Uterus (tissue), 4 donors: ENCODE measurements around the gene SCT. TPM values are rescaled to one million over a fixed set of nuclear protein-coding genes. Genes with fewer than 3 reads are reported as not detected.

Experiments
- DNase-seq, 2 donors: peaks; one replicate each; pipeline ENCODE4 v3.0.0-alpha.2; 2019 to 2020
- H3K27ac ChIP-seq, 2 donors: fragments of 200-600 bp; sonication (generic); 1 replicate in 1 of 2; 2 replicates in 1 of 2; pipeline ENCODE4 v1.5.1; 2016 to 2018
- H3K27me3 ChIP-seq, 2 donors: fragments of 200-600 bp; sonication (generic); one replicate each; pipeline ENCODE4 v1.5.1; 2018 to 2019; ENCODE audit warnings: control low read depth in 1 of 2
- H3K36me3 ChIP-seq, 2 donors: fragments of 200-600 bp; sonication (generic); one replicate each; pipeline ENCODE4 v1.5.1; 2019; ENCODE audit warnings: control low read depth in 1 of 2
- H3K4me1 ChIP-seq, 2 donors: fragments of 200-600 bp; sonication (generic); one replicate each; pipeline ENCODE4 v1.5.1; 2018 to 2019; ENCODE audit warnings: control low read depth in 1 of 2
- H3K4me3 ChIP-seq, 2 donors: fragments of 200-600 bp; sonication (generic); 1 replicate in 1 of 2; 2 replicates in 1 of 2; pipeline ENCODE4 v1.5.1; 2018 to 2019; ENCODE audit warnings: mild to moderate bottlenecking in 1 of 2
- H3K9me3 ChIP-seq, 2 donors: fragments of 200-600 bp; sonication (generic); one replicate each; pipeline ENCODE4 v1.5.1; 2019; ENCODE audit warnings: control low read depth in 1 of 2
- POLR2A ChIP-seq, 2 donors: fragments of 450-650 bp; IDR thresholded peaks; one replicate each; pipeline ENCODE4 v1.6.1; 2016; ENCODE audit warnings: antibody characterized with exemption in 2 of 2, mild to moderate bottlenecking in 1 of 2, moderate library complexity in 1 of 2
- intact Hi-C: fragments of 100-400 bp; cut with DNase I; formaldehyde crosslinking; loops from one replicate; pipeline ENCODE4 v1.15.1; 2023; ENCODE audit warnings: low total_unique reads
- total RNA-seq, 4 donors: library from RNA; depleted of rRNA in 3 of 4; stranded (reverse); fragments of >200 nt in 3 of 4; gene quantifications; one replicate each; pipeline versions ENCODE4 v1.1.0 to v1.2.4, GENCODE V29; 2014 to 2023
- TF ChIP-seq, protein P1 (sequence below), 4 experiments: fragments of 200-600 bp in 2 of 4; fragments of 450-650 bp in 2 of 4; sonication (generic) in 2 of 4; IDR thresholded peaks; one replicate each; pipeline ENCODE4 v1.5.1; 2016 to 2019; ENCODE audit warnings: antibody characterized with exemption in 4 of 4, mild to moderate bottlenecking in 2 of 4, moderate library complexity in 1 of 4
- donor health status: DM: yes; HTN: yes; CAD: no.

Gene SCT
- total RNA-seq, 4 donors from 2014 or later = not detected

DNA sequence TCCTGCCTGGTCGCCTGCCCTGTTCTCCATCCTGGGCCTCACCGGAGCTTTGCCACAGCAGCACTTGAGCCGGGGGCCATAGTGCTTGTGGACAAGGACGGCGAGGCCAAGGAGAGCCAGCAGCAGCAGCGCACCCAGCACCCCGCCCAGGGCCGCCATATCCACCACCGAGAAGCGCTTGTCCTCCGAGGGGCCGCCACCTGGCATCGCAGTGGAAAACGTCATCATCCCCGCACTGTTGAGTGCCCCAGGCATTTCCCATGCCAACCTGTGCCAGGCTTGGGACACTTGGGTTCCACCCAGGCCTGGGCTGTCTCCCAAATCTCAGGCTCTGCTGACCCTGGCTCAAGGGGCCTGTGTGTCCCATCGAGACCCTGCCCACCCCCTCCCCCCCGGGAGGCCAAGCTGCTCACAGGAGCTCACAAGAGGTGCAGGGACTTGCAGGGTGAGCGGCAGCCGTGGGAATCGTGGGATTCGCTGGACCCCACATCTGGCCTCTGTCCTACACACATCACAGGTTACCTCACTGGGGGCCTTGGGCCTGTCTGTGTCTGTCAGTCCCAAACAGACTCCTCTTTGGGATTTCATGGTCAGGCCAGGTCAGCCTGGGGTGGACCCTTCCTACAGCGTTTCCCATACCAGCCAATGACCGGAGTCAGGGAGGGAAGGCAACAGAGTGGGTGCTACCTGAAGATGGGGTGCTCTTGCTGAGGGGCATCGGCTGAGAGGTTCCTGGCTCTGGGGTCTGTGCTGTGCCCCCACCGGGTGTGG is 8.9 kb downstream of the SCT start:
- DNase-seq = peak in 1 of 2 donors; percentile 15
- no peak overlapping the region for H3K4me3 ChIP-seq
- no peaks in the 10 kb centered on the region for H3K9me3 ChIP-seq
- H3K4me1 ChIP-seq = peaks cover 0 to 7% of the 10 kb centered on the region in 2 donors
- no peak overlapping the region for H3K27ac ChIP-seq
- intact Hi-C loops = no loop called here
- H3K27me3 ChIP-seq = no peaks in the 10 kb centered on the region
- no peaks in the 10 kb centered on the region for H3K36me3 ChIP-seq
- TF ChIP-seq, protein P1, sequence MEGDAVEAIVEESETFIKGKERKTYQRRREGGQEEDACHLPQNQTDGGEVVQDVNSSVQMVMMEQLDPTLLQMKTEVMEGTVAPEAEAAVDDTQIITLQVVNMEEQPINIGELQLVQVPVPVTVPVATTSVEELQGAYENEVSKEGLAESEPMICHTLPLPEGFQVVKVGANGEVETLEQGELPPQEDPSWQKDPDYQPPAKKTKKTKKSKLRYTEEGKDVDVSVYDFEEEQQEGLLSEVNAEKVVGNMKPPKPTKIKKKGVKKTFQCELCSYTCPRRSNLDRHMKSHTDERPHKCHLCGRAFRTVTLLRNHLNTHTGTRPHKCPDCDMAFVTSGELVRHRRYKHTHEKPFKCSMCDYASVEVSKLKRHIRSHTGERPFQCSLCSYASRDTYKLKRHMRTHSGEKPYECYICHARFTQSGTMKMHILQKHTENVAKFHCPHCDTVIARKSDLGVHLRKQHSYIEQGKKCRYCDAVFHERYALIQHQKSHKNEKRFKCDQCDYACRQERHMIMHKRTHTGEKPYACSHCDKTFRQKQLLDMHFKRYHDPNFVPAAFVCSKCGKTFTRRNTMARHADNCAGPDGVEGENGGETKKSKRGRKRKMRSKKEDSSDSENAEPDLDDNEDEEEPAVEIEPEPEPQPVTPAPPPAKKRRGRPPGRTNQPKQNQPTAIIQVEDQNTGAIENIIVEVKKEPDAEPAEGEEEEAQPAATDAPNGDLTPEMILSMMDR (IDR thresholded peaks at IDR 0.05) = no peak
- no peak for TF ChIP-seq POLR2A (IDR thresholded peaks at IDR 0.05)

DNA sequence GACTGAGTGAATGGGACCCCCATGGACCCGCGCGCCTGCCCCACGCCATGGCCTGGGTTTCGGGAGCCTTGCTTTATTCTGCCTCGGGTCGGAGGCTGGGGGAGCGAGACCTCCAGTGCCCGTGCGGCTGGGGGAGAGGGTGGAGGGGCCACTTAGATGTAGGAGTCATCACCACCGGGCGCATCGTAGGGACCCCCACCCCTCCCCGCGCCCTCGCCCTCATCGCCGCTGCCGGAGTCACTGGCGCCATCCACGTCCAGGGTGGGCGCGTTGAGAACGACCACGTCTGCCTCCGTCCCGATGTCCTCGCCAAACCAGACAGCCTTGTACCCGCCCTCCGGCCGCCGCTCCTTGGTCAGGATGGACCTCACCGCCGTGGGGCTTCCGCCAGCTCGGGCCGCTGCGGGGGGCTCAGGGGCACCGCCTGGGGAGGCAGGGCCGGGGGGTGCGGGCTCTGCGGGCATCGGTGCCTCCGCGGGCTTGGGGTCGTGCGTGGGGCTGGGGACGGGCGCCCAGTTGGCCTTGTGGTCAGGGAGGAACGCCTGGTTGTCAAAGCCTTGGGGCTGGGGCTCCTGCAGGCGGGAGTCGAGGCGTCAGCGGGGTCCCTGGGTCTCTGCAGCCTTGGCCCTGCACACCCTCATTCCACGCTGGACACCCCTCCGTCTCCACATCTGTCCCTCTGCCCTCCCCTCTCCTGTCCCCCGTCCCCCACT is 9.6 kb downstream of the SCT start:
- Histone ChIP-seq H3K4me1 (peaks cover 0 to 7% of the 10 kb centered on the region in 2 donors), H3K36me3 (no peaks in the 10 kb centered on the region), H3K27ac (no peak overlapping the region), H3K27me3 (no peaks in the 10 kb centered on the region), H3K9me3 (no peaks in the 10 kb centered on the region), H3K4me3 (no peak overlapping the region)
- DNase-seq = peak in 1 of 2 donors; percentile 21
- no peak for TF ChIP-seq POLR2A (IDR thresholded peaks at IDR 0.05)
- intact Hi-C loops = no loop called here

GRCh38 chr11:616320-617198 is 10.4 kb downstream of the SCT start:
- TF ChIP-seq, protein P1 (IDR thresholded peaks at IDR 0.05) = no peak
- no peak for TF ChIP-seq POLR2A (IDR thresholded peaks at IDR 0.05)
- Histone ChIP-seq H3K9me3 (no peaks in the 10 kb centered on the region), H3K4me3 (peak overlapping the region; percentile 69 to 87), H3K36me3 (no peaks in the 10 kb centered on the region), H3K27me3 (no peaks in the 10 kb centered on the region), H3K4me1 (peaks cover 0 to 7% of the 10 kb centered on the region in 2 donors), H3K27ac (peak overlapping the region; percentile 88 to 91)
- intact Hi-C loops = no loop called here
- DNase-seq = peak in 1 of 2 donors; percentile 32

DNA sequence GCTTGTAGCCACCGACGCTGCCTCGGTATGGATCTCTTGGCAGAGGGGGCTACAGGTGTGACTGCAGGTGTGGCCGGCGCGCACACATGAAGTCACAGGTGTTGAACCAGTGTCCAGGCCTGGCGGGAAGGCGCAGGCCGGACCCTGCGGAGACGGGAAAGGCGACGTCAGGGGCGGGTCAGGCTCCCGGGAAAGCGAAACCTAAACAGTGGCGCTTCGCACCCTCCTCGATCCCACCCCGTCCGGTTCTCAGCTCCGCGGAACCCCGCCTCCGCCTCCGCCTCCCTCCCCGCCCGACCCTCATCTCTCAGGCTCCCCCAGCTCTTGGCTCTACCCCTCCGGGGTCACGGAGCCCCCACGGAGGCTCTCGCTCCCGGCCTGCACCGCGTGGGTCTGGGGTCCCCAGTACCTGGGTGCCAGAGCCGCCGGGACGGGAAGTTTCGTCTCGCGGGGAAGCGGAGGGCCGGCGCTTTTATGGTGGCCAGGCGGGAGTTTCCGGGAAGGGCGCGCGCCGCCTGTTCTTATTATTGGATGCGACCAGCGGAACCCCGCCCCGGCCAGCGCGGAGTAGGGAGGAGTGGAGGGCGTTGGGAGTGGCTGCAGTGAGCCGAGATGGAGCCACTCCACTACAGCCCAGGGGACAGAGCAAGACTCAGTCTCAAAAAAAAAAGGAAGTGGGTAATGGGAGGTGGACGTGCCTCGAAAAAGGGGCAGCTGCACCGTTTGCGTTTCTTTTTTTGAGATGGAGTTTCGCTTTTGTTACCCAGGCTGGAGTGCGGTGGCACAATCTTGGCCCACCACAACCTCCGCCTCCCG is 11.3 kb downstream of the SCT start, which contains the start of gene IRF7:
Gene IRF7 (minus strand): TSS at position 447 of the 816 bp plus-strand sequence. CDS start 586 bp downstream, outside the sequence.
- Histone ChIP-seq H3K4me1 (peaks cover 0 to 7% of the 10 kb centered on the region in 2 donors), H3K4me3 (peak within 1 kb of the TSS; percentile 69 to 87), H3K27ac (peak within 1 kb of the TSS; percentile 88 to 91), H3K27me3 (no peaks in the 10 kb centered on the region), H3K36me3 (no peaks in the 10 kb centered on the region), H3K9me3 (no peaks in the 10 kb centered on the region)
- intact Hi-C loops = no loop called here
- TF ChIP-seq, protein P1 (IDR thresholded peaks at IDR 0.05) = peak in 1 of 4 experiments; percentile 1
- TF ChIP-seq POLR2A (IDR thresholded peaks at IDR 0.05) = peak; percentile 66 to 68
- DNase-seq = peak; percentile 92
